Tibial nerve (tissue), 4 donors: ENCODE measurements around the gene UBA6. TPM values are rescaled to one million over a fixed set of nuclear protein-coding genes. Genes with fewer than 3 reads are reported as not detected.
"Not testable (repeated sequence)": the region's sequence is repeated elsewhere in the genome, so short reads cannot be mapped to it uniquely, and the experiment has no call there.

Experiments
- DNase-seq, 2 donors: peaks; one replicate each; pipeline ENCODE4 v3.0.0-alpha.2; 2019; ENCODE audit warnings: low spot score in 2 of 2
- H3K27ac ChIP-seq, 4 donors: fragments of 200-600 bp; sonication (generic) in 3 of 4; one replicate each; pipeline ENCODE4 v1.5.1; 2017 to 2019; ENCODE audit warnings: mild to moderate bottlenecking in 1 of 4
- H3K27me3 ChIP-seq, 2 donors: fragments of 200-600 bp; sonication (generic) in 1 of 2; one replicate each; pipeline versions ENCODE4 v1.5.1 to v1.6.0; 2017 to 2019
- H3K36me3 ChIP-seq, 3 donors: fragments of 200-600 bp; sonication (generic); one replicate each; pipeline ENCODE4 v1.5.1; 2018 to 2019
- H3K4me1 ChIP-seq, 4 donors: fragments of 200-600 bp; sonication (generic) in 3 of 4; one replicate each; pipeline ENCODE4 v1.5.1; 2017 to 2019
- H3K4me3 ChIP-seq, 4 donors: fragments of 200-600 bp; sonication (generic) in 3 of 4; one replicate each; pipeline ENCODE4 v1.5.1; 2017 to 2019; ENCODE audit warnings: mild to moderate bottlenecking in 1 of 4, moderate library complexity in 1 of 4
- H3K9me3 ChIP-seq, 4 donors: fragments of 200-600 bp; sonication (generic) in 3 of 4; one replicate each; pipeline ENCODE4 v1.5.1; 2017 to 2019
- CTCF ChIP-seq, 5 experiments: fragments of 200-600 bp in 3 of 5; fragments of 450-650 bp in 2 of 5; sonication (generic) in 3 of 5; IDR thresholded peaks; one replicate each; pipeline ENCODE4 v1.5.1; 2016 to 2019; ENCODE audit warnings: antibody characterized with exemption in 5 of 5, mild to moderate bottlenecking in 3 of 5, moderate library complexity in 2 of 5
- EP300 ChIP-seq, 2 donors: sonication (generic); formaldehyde crosslinking; IDR thresholded peaks; one replicate each; pipeline ENCODE4 v1.6.1; 2017; ENCODE audit warnings: antibody characterized with exemption in 2 of 2, mild to moderate bottlenecking in 1 of 2
- POLR2A ChIP-seq, 2 donors: fragments of 450-650 bp; IDR thresholded peaks; one replicate each; pipeline ENCODE4 v1.6.1; 2017; ENCODE audit warnings: antibody characterized with exemption in 2 of 2, mild to moderate bottlenecking in 2 of 2, moderate library complexity in 2 of 2
- WGBS, 2 donors: methylation state at CpG; one replicate each; pipeline ENCODE4 v1.1.5; 2018; 5-methylcytosine and 5-hydroxymethylcytosine counted together
- total RNA-seq, 4 donors: library from RNA; depleted of rRNA; stranded (reverse); fragments of >200 nt; gene quantifications; one replicate each; pipeline ENCODE4 v1.1.0, GENCODE V29; 2016

The UBA6 gene
- total RNA-seq, 4 donors from 2014 or later: 22.9 to 51.5 (median 36.9) TPM

GRCh38 chr4:67743194-67743593, 42.2 kb upstream of the UBA6 start:
- Histone ChIP-seq H3K9me3 (no peaks in the 10 kb centered on the region), H3K27ac (no peak overlapping the region), H3K4me3 (no peak overlapping the region), H3K36me3 (no peaks in the 10 kb centered on the region), H3K4me1 (peaks cover 0 to 3% (median 0%) of the 10 kb centered on the region in 4 donors), H3K27me3 (no peaks in the 10 kb centered on the region)
- no peak for DNase-seq
- 95 to 98% methylated on average over 3 of the region's 3 CpGs for WGBS, 2 donors
- TF ChIP-seq EP300 (IDR thresholded peaks at IDR 0.05): no peak
- no peak for TF ChIP-seq CTCF (IDR thresholded peaks at IDR 0.05)
- TF ChIP-seq POLR2A (IDR thresholded peaks at IDR 0.05): no peak

- Histone ChIP-seq H3K4me3 (no peak overlapping the region), H3K27ac (no peak overlapping the region), H3K36me3 (peaks cover 0 to 11% (median 0%) of the 10 kb centered on the region in 3 donors), H3K4me1 (no peaks in the 10 kb centered on the region), H3K27me3 (no peaks in the 10 kb centered on the region), H3K9me3 (peaks cover 0 to 5% (median 0%) of the 10 kb centered on the region in 4 donors)
- DNase-seq: no peak
- TF ChIP-seq CTCF (IDR thresholded peaks at IDR 0.05) (no peak), POLR2A (IDR thresholded peaks at IDR 0.05) (no peak), EP300 (IDR thresholded peaks at IDR 0.05) (no peak)
- WGBS, 2 donors: 86 to 95% methylated on average over 1 of the region's 1 CpG
Observed at GRCh38 chr4:67736262-67736661, 35.3 kb upstream of the UBA6 start.

- H3K4me3 ChIP-seq: no peak overlapping the region
- H3K27ac ChIP-seq: no peak overlapping the region
- TF ChIP-seq EP300 (IDR thresholded peaks at IDR 0.05): no peak
- TF ChIP-seq CTCF (IDR thresholded peaks at IDR 0.05): no peak
- TF ChIP-seq POLR2A (IDR thresholded peaks at IDR 0.05): no peak
- H3K27me3 ChIP-seq: no peaks in the 10 kb centered on the region
- H3K4me1 ChIP-seq: no peaks in the 10 kb centered on the region
- peaks cover 0 to 14% (median 0%) of the 10 kb centered on the region in 3 donors for H3K36me3 ChIP-seq
- peaks cover 0 to 5% (median 0%) of the 10 kb centered on the region in 4 donors for H3K9me3 ChIP-seq
- no peak for DNase-seq
Observed at GRCh38 chr4:67735325-67735724, 34.4 kb upstream of the UBA6 start.

- H3K4me1 ChIP-seq, H3K27me3 ChIP-seq, H3K27ac ChIP-seq, H3K4me3 ChIP-seq, DNase-seq: not testable (repeated sequence)
- WGBS, 2 donors: 98% methylated on average over 3 of the region's 3 CpGs
- Histone ChIP-seq H3K9me3 (peaks cover 0 to 13% (median 0%) of the 10 kb centered on the region in 4 donors), H3K36me3 (peaks cover 0 to 25% (median 0%) of the 10 kb centered on the region in 3 donors)
Observed at GRCh38 chr4:67730511-67730910, 29.6 kb upstream of the UBA6 start.

GRCh38 chr4:67727124-67727850, 26.3 kb upstream of the UBA6 start:
- Histone ChIP-seq H3K36me3 (peaks cover 0 to 35% (median 0%) of the 10 kb centered on the region in 3 donors), H3K4me3 (no peak overlapping the region), H3K27me3 (no peaks in the 10 kb centered on the region), H3K27ac (no peak overlapping the region), H3K9me3 (peaks cover 0 to 13% (median 0%) of the 10 kb centered on the region in 4 donors), H3K4me1 (no peaks in the 10 kb centered on the region)
- 70 to 76% methylated on average over 4 of the region's 4 CpGs for WGBS, 2 donors
- no peak for TF ChIP-seq POLR2A (IDR thresholded peaks at IDR 0.05)
- TF ChIP-seq EP300 (IDR thresholded peaks at IDR 0.05): no peak
- no peak for TF ChIP-seq CTCF (IDR thresholded peaks at IDR 0.05)
- no peak for DNase-seq
